GM21447 (cell line): ENCODE results near the gene CCR4.
"Not testable (repeated sequence)": the region's sequence is repeated elsewhere in the genome, so short reads cannot be mapped to it uniquely, and the experiment has no call there.

Experiments
- ATAC-seq: cut with Tn5 transposase; IDR thresholded peaks from one replicate; pipeline ENCODE4 v1.9.1; 2021; ENCODE audit not compliant: unreplicated experiment

CCR4 gene

DNA sequence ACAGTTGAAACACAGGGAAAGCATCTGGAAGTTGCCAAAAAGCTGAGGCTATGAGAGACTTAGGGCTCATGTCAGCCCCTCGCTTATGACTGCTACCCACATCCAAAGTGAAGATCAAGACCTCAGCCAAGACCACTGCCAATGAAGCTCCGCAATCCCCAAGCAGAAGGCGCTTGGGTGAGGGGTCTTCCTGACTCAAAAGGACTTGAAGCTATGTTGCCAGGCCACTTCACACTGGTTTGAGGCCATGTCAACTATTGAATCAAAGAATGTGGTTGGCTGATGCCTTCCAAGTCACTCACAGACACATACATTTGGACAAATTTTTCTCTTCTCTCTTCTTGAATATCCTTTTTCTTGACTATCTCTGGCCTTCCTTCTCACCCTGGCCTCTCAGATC lies 928 bp upstream of the CCR4 start:
- ATAC-seq: no peak

DNA sequence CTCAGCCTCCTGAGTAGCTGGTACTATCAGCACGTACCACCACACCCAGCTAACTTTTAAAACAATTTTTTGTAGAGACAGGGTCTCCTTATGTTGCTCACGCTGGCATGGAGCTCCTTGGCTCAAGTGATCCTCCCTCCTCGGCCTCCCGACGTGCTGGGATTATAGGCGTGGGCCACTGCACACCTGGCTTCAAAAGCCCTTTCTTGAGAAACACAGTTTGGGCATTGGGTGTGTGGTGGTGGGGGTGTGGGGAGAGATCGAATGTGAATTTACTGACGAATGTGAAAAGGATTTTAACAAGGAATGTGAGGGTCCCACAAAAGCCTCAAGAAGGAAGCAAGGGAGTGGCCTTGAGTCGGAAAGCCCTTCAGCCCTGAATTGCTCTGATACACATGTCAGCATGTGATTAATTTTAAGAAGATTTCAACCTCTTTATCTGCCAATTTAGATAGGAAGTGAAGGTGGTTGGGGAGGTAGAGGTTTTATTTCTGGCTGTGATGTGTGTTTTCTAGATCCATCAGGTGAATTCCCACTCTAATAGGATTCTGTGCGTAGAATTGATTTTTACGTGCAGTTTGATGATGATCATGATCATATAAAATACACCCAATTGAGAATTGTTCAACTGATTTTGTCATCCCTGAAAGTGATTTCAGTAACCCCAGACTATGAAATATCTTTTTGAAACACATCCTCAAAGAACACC lies 1.1 kb downstream of the CCR4 start:
- ATAC-seq: no peak

DNA sequence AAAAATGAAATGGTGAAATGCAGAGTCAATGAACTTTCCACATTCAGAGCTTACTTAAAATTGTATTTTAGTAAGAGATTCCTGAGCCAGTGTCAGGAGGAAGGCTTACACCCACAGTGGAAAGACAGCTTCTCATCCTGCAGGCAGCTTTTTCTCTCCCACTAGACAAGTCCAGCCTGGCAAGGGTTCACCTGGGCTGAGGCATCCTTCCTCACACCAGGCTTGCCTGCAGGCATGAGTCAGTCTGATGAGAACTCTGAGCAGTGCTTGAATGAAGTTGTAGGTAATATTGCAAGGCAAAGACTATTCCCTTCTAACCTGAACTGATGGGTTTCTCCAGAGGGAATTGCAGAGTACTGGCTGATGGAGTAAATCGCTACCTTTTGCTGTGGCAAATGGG lies 3.1 kb downstream of the CCR4 start:
- no peak for ATAC-seq

- no peak for ATAC-seq
Measured at GRCh38 chr3:32956750-32957570, 5.5 kb downstream of the CCR4 start.

GRCh38 chr3:32958509-32958908 lies 7.1 kb downstream of the CCR4 start:
- no peak for ATAC-seq

GRCh38 chr3:32959371-32959770 lies 7.9 kb downstream of the CCR4 start:
- ATAC-seq: no peak

DNA sequence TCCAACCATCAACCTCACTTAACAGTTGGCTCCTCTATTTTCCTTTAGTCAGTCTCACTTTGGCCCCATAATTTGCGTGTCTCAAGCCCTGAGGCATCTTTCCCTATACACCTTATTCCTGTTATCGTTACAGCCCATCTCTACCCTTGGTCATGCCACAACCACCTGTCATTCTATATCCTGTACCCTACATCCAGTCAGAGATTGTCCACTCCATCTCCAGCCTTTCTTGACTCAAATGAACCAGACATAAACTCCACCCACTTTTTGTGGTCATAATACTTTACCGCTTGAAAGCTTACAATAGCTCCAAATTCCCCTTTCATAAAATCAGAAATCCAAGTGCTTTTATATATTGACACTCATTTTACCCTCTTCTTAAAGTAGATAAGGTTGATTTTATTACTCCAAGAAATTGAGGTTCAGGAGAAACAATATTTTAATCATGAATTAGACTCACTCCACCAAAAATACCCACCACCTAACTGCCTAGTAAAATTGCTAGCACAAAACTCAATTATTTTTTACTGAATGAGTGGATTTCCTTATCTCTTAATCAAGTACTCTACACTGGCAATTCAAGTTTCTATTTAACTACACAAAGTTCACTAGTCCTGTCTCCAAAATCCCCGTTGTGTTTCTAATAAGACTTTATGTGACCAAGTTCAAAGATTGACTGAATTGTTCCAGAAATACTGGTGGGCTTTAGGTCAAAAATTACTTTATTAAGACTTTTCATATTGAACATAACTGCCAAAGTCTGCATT lies 9.1 kb downstream of the CCR4 start:
- ATAC-seq: no peak

- ATAC-seq: no peak
Measured at GRCh38 chr3:32961189-32961715, 9.8 kb downstream of the CCR4 start.

DNA sequence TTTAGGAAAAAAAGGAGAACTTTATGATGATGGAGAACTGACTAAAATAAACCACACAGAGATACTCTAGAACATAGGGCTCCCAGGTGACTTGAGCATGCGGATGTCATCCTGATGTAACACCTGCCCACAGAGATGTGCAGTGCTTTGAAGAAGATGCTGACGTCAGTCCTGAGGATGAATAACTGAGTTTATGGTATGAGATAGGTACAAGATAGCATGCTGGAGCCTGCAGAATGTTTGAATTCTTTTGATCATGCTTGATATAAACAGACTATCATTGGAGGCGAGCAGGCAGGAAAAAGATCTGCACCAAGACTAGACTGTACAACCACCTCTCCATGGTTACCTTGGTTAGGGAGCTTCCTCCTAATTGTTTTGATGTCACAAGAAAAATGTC lies 12.4 kb downstream of the CCR4 start:
- ATAC-seq: no peak

DNA sequence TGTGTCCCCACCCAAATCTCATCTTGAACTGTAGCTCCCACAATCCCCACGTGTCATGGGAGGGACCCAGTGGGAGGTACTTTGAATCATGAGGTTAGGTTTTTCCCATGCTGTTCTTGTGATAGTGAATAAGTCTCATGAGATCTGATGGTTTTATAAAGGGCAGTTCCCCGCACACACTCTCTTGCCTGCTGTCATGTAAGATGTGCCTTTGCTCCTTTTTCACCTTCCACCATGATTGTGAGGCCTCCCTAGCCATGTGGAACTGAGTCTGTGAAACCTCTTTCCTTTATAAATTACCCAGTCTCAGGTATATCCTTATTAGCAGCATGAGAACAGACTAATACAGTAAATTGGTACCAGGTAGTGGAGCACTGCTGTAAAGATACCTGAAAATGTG lies 13.3 kb downstream of the CCR4 start:
- not testable (repeated sequence) for ATAC-seq

DNA sequence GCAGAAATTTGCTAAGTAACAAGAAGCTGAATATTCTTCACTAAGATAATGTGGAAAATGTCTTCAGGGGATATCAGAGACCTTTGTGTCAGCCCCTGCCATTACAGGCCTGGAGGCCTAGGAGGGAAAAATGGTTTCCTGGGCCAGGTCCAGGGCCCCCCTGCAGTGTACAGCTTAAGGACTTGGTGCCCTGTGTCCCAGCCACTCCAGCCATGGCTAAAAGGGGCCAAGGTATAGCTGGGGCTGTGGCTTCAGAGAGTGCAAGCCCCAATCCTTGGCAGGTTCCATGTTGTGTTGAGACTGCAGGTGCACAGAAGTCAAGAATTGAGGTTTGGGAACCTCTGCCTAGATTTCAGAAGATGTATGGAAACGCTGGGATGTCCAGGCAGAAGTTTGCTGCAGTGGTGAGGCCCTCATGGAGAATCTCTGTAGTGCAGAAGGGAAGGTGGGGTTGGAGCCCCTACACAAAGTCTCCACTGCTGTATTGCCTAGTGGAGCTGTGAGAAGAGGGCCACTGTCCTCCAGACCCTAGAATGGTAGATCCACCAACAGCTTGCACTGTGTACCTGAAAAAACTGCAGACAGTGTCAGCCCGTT lies 14.3 kb downstream of the CCR4 start:
- not testable (repeated sequence) for ATAC-seq

DNA sequence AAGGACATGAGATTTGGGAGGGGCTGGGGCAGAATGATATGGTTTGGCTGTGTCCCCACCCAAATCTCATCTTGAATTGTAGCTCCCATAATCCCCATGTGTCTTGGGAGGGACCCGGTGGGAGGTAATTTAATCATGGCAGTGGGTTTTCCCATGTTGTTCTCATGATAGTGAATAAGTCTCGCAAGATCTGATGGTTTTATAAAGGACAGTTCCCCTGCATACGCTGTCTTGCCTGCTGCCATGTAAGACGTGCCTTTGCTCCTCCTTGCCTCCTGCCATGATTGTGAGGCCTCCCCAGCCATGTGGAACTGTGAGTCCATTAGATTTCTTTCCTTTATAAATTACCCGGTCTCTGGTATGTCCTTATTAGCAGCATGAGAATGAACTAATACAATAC lies 15.2 kb downstream of the CCR4 start:
- ATAC-seq: not testable (repeated sequence)

DNA sequence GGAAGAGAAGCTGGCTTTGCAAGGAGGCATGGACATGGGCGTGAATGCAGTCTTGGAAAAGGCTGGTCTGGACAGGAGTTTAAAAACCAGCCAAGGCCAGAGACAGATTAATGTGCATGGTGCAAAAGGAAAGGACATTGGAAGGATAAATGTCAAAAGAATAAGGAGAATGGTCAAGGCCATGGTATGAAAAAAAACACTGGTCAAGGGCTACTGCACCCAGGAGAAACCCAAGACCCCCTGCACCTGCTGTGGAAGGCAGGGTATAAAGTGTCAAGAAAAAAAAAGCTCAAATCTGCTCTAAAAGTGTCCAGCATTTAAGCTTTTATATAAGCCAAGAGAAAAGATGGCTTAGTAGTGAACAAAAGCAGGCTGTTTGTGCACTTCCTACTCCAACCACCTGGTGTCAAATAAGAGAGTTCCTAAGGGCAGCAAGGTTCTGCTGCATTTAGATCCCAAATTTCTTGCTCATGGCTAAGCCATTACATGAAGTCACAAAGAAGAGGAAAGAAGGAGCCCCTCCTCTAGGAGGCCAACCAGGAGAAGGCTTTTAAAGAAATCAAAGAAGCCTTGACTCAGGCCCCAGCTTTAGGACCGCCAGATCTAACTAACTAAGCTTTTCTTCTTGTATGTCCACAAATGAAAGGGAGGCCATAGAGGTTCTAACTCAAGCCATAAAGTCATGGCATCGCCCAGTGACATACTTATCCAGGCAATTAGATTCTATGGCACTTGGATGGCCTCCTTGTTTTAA lies 16.9 kb downstream of the CCR4 start:
- no peak for ATAC-seq

DNA sequence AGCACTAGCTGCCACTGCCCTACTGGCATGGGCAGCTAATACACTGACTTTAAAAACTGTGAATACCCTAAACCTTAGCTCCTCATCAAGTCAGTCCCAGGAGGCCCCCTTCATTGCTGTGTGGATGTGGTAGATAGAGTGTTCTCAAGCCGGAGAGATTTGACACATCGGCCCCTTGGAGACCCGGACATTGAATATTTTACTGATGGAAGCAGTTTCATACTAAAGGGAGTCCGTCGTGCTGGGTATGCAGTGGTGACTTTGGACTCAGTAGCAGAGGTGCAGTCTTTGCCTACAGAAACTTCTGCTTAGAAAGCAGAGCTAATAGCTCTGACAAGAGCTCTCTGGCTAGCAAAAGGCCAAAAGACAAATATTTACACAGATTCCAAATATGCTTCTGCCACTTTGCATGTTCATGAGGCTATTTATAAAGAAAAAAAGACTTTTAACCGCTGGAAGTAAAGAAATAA lies 17.5 kb downstream of the CCR4 start:
- ATAC-seq: no peak

DNA sequence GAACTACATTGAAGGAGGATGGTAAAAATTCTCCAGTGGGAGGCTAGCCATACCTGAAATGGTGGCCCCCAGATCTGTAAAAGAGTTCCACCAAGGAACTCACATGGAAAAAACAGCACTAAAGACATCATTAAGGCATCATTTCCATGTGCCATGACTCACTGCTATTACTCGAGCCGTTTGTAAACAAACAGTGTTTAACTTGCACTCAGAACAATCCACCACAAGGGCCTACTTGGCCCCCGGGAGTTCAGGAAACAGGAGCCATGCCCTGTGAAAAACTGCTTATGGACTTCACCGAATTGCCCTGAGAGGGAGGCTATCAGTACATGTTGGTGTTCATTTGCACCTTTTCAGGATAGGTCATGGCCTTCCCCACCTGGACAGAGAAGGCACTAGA lies 18.2 kb downstream of the CCR4 start:
- ATAC-seq: no peak

DNA sequence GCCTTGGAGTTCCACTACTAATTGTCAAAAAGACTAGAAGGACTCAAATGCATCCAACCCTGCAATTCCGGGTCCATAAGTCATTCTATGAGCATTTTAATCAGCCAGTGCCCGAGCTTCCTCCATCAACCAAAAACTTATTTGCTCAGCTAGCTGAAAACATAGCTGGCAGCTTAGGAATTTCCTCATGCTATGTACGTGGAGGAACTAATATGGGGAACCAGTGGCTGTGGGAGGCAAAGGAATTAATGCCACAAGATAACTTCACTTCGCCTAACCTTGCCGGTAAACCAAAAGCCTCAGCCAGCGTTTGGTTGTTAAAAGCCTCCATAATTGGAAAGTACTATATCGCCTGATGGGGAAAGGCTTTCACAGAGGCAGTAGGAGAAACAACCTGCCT lies 19.8 kb downstream of the CCR4 start:
- not testable (repeated sequence) for ATAC-seq

DNA sequence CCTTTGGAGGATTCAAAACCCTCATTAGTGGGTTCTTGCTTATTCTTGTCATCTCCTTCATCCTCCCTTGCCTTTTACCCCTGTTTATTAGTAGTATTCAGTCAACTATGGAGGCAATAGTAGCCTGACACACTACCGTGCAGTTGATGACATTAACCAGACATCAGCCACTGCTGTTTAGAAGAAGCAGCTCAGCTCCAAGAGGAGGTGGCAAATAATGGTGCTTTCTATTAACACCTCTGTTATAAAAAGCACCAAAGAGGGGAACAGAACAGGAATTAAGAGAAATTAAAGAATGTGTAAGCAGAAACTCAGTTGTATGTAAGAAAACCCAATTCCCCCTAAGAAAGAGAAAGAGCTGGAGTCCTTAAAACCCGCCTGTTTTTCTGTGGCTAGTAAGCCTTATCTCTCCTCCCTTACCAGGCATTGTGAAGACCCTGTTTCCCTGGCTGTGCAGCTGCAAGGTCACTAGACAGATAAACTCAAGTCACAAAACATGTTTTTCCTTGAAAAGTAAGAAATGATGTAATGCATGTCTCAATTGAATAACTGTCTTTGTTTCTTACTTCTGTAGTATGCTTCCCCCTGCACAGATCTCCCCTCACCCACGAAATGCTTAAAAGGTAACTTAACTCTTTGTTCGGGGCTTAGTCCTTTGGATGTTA lies 21.2 kb downstream of the CCR4 start:
- no peak for ATAC-seq

DNA sequence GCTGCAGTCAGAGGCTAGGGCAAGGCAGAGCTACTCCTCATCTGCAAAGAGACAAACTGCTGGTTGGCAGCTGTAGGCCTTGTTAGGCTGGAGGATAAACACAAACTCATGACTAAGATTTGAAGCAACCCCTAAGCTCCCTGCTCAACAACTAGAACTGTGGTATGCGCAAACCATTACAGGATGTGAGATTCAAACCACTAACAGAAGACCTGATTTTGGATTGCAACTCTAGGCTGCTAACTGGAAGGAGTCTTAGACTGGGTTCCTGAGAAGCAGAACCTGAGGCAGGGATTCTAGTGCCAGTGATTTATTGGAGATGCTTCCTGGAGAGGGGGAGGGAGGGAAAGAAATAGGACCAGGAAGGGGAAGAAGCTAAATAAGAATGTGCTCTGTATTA lies 22.5 kb downstream of the CCR4 start:
- no peak for ATAC-seq

GRCh38 chr3:32975891-32976595 lies 24.6 kb downstream of the CCR4 start:
- no peak for ATAC-seq
